Calu3 (cell line): ENCODE data around the gene NSUN4. TPM values are rescaled to one million over a fixed set of nuclear protein-coding genes. Genes with fewer than 3 reads are reported as not detected.
"Not testable (repeated sequence)": the region's sequence is repeated elsewhere in the genome, so short reads cannot be mapped to it uniquely, and the experiment has no call there.

Experiments used
- BruUV-seq: library from RNA; stranded (reverse); fragments of 400-500 nt; replicated peaks from 2 replicates; lab custom pipeline; 2021; lab: Mats Ljungman, UMichigan
- CTCF ChIA-PET: fragments of 300-600 bp; sonication (Branson Sonifier 250); formaldehyde crosslinking; loops from one replicate; lab custom pipeline; 2022; ENCODE audit warnings: antibody characterized with exemption; lab: Charles Lee
- DNase-seq: peaks from one replicate; pipeline ENCODE4 v3.0.0; 2022
- H3K27ac Mint-ChIP-seq: one replicate; pipeline ENCODE4 v1.8.0; 2022; ENCODE audit warnings: mixed read lengths; ENCODE audit not compliant: unreplicated experiment
- H3K27me3 Mint-ChIP-seq: one replicate; pipeline ENCODE4 v1.8.0; 2022; ENCODE audit warnings: mixed read lengths; ENCODE audit not compliant: unreplicated experiment
- H3K36me3 Mint-ChIP-seq: one replicate; pipeline ENCODE4 v1.8.0; 2022; ENCODE audit warnings: mild to moderate bottlenecking, moderate library complexity, mixed read lengths; ENCODE audit not compliant: insufficient read depth, unreplicated experiment
- H3K4me1 Mint-ChIP-seq: one replicate; pipeline ENCODE4 v1.8.0; 2022; ENCODE audit warnings: mild to moderate bottlenecking, low read depth, mixed read lengths; ENCODE audit not compliant: unreplicated experiment
- H3K4me3 Mint-ChIP-seq: one replicate; pipeline ENCODE4 v1.8.0; 2022; ENCODE audit warnings: mild to moderate bottlenecking, low read depth, moderate library complexity, mixed read lengths; ENCODE audit not compliant: unreplicated experiment
- H3K9me3 Mint-ChIP-seq: one replicate; pipeline ENCODE4 v1.8.0; 2022; ENCODE audit warnings: low read depth, mixed read lengths; ENCODE audit not compliant: unreplicated experiment
- CTCF ChIP-seq: fragments of 200-600 bp; IDR thresholded peaks from one replicate; pipeline ENCODE4 v1.8.0; 2022; ENCODE audit warnings: antibody characterized with exemption; ENCODE audit not compliant: unreplicated experiment
- intact Hi-C: fragments of 100-400 bp; cut with micrococcal nuclease; formaldehyde crosslinking; loops from one replicate; pipeline ENCODE4 v1.10.0; 2022; ENCODE audit not compliant: unreplicated experiment
- total RNA-seq: library from RNA; stranded (reverse); gene quantifications from 2 replicates; pipeline ENCODE4 v1.2.3, GENCODE V29; 2022

Gene NSUN4
- total RNA-seq, 1 experiment from 2014 or later = 42.5 TPM

DNA sequence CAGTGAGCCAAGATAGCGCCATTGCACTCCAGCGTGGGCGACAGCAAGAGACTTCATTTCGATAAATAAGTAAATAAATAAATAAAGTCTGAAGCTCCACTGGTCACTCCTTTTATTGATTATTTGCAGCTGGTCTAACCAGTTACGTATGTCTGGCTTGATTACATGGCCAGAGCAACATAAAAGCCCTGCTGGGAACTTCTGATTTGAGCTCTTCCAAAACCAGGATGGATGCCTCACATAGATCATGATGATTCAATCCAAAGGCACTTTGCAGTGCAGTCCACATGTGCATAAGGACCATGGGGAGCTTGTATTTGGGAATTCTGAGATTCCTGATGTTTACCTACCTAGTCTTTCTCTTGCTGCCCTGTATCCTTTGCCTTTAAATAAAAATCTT lies 24.0 kb downstream of the NSUN4 start:
- Mint-ChIP-seq H3K27me3 (no peaks in the 10 kb centered on the region), H3K4me1 (peaks cover 21% of the 10 kb centered on the region), H3K27ac (peak overlapping the region; percentile 39), H3K4me3 (peak overlapping the region; percentile 24), H3K36me3 (peaks cover 26% of the 10 kb centered on the region), H3K9me3 (no peaks in the 10 kb centered on the region)
- intact Hi-C loops = no loop called here
- peak; percentile 41 for DNase-seq
- TF ChIP-seq CTCF = no peak
- no TSS peak for BruUV-seq
- CTCF ChIA-PET = interaction anchor here (0.6 to 1.3 kb wide), 4 partner anchors 17 to 1201 kb away, joined by 3 to 6 read pairs (median 4); no protein-coding TSS in a partner anchor

- not testable (repeated sequence) for H3K27ac Mint-ChIP-seq
Observed at GRCh38 chr1:46365796-46366195, 25.2 kb downstream of the NSUN4 start.

GRCh38 chr1:46367072-46367471 lies 26.5 kb downstream of the NSUN4 start:
- Mint-ChIP-seq H3K4me3 (no peak overlapping the region), H3K27me3 (no peaks in the 10 kb centered on the region), H3K27ac (no peak overlapping the region), H3K4me1 (peaks cover 29% of the 10 kb centered on the region), H3K9me3 (no peaks in the 10 kb centered on the region), H3K36me3 (peaks cover 21% of the 10 kb centered on the region)
- no peak for DNase-seq
- CTCF ChIA-PET = interaction anchor here (0.7 kb wide), 1 partner anchor 120 kb away, joined by 6 read pairs; no protein-coding TSS in a partner anchor
- intact Hi-C loops = no loop called here
- BruUV-seq = no TSS peak
- TF ChIP-seq CTCF = no peak

More at GRCh38 chr1:46365796-46366195, 25.2 kb downstream of the NSUN4 start:
- CTCF ChIA-PET, H3K27me3 Mint-ChIP-seq, DNase-seq, H3K9me3 Mint-ChIP-seq, intact Hi-C loops, H3K4me3 Mint-ChIP-seq, BruUV-seq: not testable (repeated sequence)
- Mint-ChIP-seq H3K36me3 (peaks cover 19% of the 10 kb centered on the region), H3K4me1 (peaks cover 29% of the 10 kb centered on the region)

- H3K27ac Mint-ChIP-seq, DNase-seq, intact Hi-C loops, CTCF ChIA-PET, BruUV-seq, H3K9me3 Mint-ChIP-seq, H3K4me3 Mint-ChIP-seq, H3K27me3 Mint-ChIP-seq: not testable (repeated sequence)
- H3K36me3 Mint-ChIP-seq = peaks cover 27% of the 10 kb centered on the region
- H3K4me1 Mint-ChIP-seq = peaks cover 29% of the 10 kb centered on the region
Observed at GRCh38 chr1:46367701-46368100, 27.1 kb downstream of the NSUN4 start.

DNA sequence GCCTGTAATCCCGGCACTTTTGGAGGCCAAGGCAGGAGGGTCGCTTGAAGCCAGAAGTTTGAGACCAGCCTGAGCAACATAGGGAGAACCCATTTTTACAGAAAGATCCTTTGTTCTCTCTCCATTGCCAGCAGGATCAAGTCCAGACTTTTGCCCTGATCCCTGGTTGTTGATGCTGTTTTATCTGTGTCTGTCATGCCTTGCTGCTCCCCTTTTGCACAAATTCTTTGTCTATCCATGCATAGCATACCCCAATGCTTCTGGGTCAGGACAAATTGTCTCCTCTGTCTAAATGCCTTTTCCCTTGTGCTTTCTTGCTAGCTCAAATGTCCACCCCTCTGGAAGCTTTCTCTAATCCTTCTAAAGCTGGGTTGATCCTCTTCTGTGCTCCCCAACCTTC lies 28.2 kb downstream of the NSUN4 start:
- peaks cover 32% of the 10 kb centered on the region for H3K36me3 Mint-ChIP-seq
- no peak overlapping the region for H3K27ac Mint-ChIP-seq
- H3K4me1 Mint-ChIP-seq = peaks cover 29% of the 10 kb centered on the region
- no TSS peak for BruUV-seq
- intact Hi-C loops = no loop called here
- H3K4me3 Mint-ChIP-seq = no peak overlapping the region
- H3K9me3 Mint-ChIP-seq = peaks cover 4% of the 10 kb centered on the region
- H3K27me3 Mint-ChIP-seq = no peaks in the 10 kb centered on the region
- TF ChIP-seq CTCF = no peak
- CTCF ChIA-PET = interaction anchor here (1.0 kb wide), 1 partner anchor 27 kb away, joined by 3 read pairs; no protein-coding TSS in a partner anchor
- DNase-seq = no peak
